DMS 273 treated with DMSO at 0.1 percent for 48 hours (cell line): ENCODE measurements around the gene RANGAP1.
"Not testable (repeated sequence)": the region's sequence is repeated elsewhere in the genome, so short reads cannot be mapped to it uniquely, and the experiment has no call there.

ENCODE experiments used
- DNase-seq: peaks from one replicate; lab custom pipeline; 2025; lab: John Stamatoyannopoulos, UW

Gene RANGAP1

DNA sequence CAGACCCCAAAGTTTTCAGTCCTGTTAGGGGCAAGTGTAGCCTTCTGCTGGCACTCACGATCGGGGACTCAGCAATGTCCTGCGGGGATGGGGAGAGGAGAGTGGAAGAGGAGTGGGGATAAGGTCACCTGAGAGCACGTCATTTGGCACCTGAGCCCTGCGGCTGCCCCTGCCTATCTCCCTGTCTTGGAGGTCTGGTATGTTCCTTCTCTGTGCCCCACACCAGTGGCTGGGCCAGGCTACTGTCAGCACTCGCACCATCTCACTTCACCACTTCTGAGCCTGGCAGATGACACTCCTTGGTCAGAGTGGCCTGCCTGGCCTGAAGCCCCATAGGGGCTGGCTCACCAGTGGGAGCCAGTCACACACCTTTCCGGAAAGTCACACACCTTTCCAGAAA lies 25.1 kb downstream of the RANGAP1 start:
- DNase-seq, result no peak

DNA sequence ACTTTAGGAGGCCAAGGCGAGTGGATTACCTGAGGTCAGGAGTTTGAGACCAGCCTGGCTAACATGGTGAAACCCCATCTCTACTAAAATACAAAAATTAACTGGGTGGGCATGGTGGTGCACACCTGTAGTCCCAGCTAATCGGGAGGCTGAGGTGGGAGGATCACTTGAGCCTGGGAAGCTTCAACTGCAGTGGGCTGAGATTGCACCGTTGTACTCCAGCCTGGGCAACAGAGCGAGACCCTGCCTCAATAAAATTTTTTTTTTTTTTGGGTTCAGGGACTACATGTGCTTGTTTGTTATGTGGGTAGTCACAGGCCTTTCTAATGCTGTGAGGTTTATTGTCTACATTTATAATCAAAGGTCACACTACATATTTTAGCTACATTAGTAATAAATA lies 26.2 kb downstream of the RANGAP1 start:
- not testable (repeated sequence) for DNase-seq

DNA sequence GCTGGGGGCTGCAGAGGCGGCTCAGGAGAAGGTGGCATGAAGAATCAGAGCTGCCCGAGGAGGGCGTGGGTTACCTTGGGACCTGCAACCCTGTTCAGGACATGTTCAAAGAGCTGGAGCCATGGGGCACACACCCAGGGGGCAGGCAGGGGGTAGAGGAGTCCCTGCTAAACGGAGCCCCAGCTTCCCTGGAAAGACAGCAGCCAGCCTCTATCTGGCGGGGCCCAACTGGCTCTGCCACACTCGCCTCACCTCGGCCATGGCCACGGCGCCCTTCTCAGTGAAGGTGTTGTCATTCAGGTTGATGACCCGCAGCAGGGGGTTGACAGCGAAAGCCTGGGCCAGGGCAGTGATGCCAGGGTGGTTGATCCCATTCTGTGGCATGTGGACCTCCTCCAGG lies 28.3 kb downstream of the RANGAP1 start:
- DNase-seq, result no peak

DNA sequence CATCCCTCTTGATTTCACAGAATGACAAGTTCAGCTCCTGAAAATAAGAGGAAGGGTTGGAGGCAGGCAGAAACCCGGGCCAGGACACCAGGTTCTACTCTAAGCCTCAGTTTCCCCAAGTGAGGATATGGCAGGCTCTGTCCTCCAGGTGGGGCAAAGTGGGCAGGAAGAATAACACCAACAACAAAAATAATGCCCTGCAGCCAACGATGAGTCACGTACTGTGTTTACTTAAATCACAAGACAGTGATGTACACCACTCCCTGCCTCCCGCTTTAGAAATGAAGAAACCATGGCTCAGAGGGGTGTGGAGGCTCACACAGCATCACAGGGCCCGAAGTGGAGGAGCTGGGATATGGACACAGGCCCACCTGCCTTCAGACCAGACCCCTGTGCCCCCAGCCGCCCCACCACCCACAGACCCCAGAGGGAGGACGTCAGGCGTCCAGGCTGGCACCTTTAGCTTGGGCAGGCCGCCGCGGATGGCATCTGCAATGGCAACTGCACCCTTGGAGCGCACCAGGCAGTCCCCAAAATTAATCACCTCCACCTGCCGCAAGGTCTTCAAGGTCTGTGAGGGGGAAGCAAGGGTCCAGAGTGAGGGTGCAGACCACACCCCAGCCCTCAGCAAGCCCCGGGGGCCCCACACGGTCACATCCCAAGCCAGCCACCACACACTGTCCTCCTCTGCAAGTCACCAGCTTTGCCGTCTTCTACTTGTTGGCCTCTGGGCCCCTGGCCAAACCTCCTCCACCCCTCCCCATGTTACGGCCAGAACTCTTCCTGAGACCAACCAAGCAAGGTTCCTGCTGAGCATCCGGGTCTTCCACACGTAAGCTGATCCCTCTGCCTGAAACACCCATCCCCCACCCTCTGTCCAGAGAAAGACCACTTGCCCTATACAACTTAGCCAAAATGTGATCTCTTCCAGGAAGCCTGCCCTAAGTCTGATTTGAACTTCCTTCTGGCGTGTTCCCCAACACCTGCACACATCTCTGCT lies 29.4 kb downstream of the RANGAP1 start:
- no peak for DNase-seq

DNA sequence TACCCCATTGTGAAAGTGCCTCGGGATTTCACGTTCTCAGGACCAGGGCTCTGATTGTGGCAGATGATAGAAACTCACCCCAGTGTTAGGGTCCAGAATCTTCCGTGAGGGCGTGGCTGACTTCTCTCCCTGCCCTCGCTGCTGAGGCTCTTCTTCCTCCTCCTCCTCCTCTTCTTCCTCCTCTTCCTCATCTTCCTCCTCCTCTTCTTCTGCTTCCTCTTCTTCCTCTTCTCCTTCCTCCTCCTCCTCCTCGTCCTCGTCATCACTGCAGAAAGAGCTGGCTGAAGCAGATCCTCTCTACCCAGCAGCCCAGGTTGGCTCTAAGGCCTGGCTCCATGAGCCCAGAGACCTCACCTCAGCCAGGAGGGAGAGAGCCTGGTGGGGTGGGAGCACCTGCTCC lies 31.8 kb downstream of the RANGAP1 start:
- no peak for DNase-seq

DNA sequence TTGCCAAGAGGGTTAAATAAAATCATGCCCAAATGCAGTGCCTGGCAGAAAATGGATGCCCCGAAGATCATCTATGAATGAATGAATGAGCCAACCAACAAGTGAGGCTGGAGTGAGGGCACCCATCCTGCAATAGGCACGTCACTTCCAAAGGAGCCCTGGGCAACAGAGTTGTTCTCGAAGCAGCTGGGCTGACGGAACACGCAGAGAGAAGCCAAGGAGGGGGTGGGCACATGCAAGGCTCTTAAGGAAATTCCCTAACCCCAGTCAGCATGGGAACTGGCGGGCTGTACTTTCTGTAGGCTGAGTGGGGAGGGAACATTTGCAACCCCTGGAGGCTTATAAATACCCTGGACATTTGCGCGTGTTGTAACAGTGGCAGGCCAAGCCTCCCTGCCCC lies 33.6 kb downstream of the RANGAP1 start:
- DNase-seq, result no peak

DNA sequence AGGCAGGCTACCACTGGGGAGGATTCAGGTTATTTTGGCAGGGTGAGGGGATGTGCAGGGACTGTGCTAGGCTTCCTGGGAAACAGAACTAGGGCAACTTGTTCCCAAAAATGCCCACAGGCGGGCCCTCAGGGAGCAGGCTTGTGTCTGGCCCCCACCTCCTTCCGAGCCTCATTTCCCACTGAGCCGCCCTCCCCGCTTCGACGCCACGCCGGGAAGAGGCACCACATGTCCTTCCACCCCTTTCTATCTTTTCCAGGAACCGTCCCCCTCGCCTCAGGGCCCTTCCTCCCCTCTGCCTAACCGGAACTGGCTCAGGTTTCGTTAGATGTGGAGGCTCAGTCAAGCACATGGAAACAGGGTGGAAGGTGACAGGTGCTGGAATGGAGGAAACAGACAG lies 35.9 kb downstream of the RANGAP1 start:
- DNase-seq, result no peak

DNA sequence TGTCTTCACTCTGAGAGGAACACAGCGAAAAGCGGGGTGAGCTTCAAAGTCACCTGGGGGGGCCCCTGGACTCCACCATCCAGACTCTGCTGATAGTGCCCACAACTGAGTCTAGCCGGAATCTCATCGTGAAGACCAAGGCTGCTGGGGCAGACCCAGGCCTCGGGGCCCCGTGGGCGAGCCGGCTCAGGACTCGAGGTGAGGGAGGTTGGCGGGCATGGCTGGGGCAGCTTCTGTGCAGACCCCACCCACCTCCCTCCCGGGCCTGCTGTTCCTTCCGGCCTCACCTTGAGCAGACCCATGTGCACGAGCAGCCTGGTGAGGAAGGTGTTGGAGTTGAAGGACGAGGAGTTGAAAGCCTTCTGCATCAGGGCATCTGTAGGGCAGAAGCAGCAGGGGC lies 36.5 kb downstream of the RANGAP1 start:
- DNase-seq, result no peak

DNA sequence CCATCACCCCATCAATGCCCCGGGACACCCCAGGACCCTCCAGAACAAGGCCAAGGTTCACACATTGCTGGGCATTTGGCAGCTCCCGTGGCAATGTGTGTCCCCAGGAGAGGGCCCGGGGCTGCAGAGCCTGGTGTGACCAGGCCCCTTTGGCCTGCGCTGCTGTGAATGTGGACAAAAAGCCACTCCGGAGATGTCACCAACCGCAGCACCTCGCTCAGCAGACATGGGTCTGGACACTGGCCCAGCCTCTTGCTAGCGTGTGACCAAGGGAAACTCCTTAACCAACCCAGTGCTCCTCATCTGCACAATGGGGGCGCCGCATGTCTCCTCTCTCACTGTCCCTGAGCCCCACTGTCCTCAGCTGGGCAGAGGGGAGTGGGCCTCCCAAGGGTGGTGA lies 37.2 kb downstream of the RANGAP1 start:
- no peak for DNase-seq

DNA sequence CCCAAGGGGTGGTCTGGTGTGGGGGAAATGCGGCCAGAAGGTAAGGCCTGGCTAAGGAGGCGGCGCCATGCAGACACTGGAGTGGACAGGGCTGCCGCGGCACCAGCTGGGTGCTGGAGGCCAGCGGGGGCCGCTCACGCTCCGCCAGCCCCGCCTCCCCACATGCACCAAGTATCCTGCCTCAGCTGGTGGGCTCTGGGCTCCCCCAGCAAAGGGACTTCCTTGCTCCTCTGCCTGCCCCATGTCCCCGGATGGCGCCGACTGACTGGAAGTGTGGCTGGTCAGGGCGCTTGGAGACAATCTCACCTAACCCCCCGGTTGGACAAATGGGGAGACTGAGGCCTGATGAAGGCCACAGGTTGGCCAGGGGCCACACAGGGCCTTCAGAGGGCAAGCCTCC lies 37.7 kb downstream of the RANGAP1 start:
- no peak for DNase-seq

DNA sequence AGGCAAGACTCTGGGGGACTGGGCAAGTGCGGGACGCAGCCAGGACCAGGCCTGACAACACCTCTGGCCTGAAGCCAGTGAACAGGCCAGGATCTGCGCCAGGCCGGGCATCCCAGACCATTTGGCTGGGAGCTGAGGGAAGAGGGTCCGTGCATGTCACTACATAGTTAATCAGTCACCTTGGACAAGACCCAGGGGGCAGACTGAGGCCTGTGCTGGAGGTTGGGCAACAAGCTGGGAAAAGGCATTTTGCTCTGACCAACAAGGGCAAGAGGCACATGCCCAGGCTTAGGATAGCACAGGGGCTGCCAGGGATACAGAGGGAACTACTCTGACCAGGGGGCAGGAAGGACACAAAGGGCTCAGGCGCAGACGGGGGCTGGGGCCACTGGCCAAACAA lies 38.3 kb downstream of the RANGAP1 start:
- DNase-seq, result no peak

DNA sequence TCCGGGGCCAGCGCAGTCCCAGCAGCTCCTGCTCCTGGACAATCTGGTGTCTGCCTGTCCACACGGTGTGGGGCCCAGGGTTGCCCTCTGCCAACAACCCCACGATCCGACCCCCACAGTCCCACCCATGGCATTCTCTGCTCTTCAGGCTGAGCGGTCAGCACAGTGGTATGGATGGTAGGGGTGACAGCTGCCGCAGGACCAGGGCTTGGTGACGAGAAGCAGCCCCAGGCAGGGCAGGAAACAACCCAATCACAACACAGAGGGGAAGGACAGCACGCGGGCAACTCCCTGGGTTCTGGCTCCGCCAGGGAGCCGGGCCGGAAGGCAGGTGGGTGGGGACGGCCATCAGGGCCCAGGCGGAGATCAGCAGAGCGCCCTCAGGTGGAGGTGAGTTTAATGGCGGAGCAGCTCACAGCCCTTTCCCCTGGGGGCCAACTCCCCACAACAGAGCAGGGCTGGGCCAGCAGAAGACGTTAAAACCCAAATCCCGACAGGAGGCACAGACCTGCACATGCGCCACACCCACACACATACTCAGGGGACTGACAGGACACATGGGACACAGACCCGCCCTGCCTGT lies 40.0 kb downstream of the RANGAP1 start:
- no peak for DNase-seq

DNA sequence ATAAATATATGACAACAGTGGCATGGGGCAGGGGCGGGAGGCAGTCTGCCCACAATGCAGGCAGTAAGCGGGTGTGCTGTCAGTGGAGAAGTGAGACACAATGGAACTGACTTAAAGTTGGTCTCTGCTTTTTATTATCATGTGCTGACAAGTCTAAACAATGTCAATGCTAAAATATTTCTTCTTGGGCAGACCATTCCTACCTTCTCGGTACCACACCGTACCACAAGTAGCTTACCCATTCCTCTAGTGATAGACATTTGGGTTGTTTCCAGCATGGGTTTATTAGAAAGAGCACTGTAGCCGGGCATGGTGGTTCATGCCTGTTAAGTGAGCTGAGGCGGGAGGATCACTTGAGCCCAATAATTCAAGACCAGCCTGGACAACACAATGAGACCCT lies 42.6 kb downstream of the RANGAP1 start:
- no peak for DNase-seq

DNA sequence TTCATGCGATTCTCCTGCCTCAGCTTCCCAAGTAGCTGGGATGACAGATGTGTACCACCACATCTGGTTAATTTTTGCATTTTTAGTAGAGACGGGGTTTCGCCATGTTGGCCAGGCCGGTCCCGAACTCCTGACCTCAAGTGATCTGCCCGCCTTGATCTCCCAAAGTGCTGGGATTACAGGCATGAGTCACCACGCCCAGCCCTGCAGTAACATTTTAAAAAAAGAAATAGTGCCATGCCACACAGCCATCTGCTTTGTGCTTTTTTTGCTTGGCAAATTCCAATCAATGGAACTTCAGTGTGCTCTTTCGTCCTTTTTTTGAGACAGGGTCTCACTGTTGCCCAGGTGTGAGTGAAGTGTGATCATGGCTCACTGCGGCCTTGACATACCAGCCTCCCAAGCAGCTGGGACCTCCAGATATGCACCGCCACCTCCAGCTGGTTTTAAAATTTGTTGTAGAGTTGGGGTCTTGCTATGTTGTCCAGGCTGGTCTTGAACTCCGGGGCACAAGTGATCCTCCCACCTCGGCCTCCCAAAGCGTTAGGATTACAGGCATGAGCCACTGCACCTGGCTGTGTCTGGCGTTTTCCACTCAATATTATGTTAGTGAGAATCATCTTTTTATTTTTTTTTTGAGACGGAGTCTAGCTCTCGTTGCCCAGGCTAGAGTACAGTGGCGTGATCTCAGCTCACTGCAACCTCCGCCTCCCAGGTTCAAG lies 43.4 kb downstream of the RANGAP1 start:
- DNase-seq, result no peak

DNA sequence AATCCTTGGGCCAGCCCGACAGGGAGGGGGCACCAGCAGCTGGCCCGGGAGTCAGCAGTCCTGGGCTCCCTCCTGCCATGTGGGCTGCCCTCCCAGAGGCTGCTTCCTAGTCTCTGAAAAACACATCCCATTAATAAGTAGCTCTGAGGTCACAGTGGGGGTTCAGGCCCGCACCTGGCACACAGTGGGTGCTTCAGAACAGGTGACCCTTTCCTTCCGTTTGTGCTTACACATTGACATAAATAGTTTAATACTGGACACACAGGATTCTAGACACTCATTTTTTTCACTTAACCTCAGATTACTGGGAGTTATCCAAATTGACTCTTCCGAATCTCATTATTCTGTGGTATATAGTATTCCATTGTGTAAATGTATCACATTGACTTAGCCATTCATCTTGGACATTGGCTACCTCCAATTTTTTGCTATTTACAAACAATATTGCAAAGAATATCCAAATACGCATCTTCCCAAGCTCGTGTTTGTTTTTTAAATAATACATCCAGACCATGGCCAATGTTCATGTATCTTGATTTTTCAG lies 44.8 kb downstream of the RANGAP1 start:
- no peak for DNase-seq

DNA sequence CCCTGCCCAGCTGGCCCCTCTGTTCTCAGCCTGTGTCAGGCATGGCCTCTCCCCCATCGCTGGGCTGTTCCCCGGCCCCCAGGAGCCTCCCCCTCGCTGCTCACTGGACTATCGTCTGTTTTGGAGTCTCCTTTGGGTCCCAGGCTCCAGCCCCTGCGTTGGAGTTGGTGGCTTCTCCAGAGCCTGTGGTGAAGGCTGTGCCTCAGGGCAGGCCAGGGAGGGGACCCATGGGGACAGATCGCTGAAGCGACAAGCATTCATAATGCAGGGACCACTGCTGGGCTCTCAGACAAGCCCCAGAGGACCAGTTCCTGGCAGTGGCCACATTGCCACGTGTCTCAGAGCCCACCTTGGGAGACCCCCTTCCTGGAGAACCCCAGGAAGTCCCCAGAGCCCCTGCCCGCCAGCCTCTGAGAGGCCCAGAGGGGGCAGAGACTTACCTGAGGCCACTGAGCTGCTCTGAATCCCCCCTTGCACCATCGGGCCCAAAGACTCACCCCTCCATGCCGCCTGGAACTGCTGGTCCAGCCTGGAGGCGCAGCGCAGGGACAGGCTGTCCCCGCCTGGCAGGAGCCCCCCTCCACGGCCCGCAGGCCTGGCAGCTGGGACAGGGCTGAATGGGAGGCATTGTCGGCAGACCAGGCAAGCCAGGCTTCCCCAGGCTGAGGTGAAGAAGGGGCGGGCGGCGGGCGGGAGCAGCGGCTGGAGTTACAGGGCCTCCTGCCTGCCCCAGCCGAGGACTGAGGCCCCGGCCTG lies 45.4 kb downstream of the RANGAP1 start, which contains the start of gene CHADL:
TSS of gene CHADL (minus strand) at position 555 of the 756 bp plus-strand sequence. CDS start at position 505, 50 bp downstream.
- DNase-seq, result no peak

DNA sequence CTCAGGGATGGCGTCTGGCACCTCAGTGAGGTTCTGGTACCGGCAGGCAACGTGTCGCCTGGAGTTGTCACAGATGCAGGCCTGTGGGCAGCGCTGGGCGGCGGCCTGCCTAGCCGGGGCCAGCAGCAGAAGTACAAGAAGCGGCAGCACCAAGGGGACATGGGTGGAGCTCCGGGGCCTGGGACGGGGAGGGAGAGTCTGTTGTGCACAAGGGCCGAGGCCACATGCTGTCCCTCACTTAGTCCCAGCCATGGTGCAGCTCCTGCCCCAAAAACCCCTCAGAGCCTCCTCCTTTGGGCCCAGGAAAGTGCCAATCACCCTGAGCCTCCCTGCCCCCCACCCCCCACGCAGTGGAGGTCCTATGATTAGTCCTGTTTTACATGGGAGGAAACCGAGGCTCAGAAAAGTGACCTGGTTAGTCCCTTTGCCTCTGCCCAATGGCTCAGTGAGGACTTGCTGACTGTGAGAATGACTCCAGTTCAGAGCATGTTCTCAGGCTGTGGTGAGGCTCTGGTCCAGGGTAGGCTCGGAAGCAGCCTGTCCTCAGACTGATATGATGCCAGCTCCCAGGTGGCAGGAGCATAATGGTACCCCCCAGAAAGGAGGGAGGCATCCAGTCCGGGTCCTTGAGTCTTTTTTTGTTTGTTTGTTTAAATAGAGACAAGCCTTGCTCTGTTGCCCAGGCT lies 46.4 kb downstream of the RANGAP1 start:
- DNase-seq, result no peak

DNA sequence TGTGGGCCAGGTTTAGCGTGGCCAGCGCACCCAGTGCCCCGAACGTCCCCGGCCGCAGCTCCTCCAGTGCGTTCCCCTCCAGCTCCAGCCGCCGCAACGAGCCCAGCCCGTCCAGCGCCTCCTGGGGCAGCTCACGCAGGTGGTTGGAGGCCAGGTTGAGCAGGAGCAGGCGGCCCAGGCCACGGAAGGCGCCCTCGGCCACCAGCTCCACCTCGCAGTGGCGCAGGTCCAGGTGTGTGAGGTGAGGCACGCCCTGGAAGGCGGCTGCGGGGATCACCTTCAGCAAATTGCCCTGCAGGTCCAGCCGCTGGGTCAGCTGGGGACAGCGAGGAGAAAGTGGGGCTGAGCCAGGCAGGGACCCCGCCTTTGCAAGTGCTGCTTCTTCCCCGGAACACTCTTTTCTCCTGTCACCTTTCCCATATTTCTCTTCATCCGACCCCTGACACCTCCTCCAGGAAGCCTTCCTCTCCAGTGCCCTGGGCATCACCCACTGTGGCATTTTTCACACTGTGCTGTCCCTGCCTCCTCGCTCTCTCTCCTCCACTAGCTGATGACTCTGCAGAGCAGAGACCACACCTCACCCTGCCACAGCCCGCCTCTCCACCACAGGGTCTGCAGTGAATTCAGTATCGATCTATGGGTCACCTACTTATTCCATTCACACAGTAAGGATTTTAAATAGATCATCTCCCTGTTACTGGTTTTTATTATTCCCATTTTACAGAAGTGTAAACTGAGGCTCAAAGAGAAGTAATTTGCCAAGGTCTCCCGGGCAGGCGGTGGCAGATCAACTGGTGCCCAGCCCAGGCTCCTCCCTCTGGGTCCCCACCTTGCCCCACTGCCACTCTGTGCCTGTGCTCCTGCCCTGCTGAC lies 47.2 kb downstream of the RANGAP1 start:
- no peak for DNase-seq

DNA sequence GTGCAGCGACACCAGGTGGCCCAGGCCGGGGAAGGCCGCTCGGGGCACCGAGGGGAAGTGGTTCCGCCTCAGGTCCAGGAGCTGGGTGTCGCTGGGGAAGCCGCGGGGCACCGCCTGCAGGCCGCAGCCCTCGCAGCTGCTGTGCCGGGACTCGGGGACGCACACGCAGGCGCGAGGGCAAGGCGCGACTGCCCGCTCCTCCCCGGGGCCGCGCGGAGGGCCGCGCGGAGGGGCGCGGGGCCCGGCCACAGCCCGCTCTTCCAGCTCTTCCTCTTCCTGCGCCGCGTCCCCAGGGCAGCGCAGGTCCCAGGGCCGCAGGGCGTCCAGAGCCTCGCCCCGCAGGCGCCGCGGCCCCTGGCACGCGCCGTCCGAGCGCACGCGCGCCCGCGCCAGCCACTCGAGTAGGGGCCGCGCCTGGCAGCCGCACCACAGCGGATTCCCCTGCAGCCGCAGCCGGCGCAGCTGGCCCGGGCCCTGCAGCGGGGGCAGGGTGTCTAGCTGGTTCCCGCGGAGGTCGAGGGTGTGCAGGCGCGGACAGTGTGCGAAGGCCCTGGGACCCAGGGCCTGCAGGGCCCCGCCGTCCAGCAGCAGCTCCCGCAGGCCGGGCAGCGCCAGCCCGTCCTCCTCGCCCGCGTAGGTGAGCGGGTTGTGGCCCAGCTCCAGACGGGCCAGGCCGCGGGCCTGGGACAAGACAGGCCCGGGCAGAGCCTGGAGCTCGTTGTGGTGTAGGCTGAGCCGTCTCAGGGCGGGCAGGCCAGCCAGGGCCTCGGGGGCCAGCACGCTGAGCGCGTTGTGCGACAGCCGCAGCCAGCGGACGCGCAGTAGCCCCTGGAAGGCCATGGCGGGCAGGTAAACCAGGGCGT lies 48.0 kb downstream of the RANGAP1 start:
- no peak for DNase-seq
